GM23338 (cell line): ENCODE data around the gene PPM1L.

Source experiments
- CREB1 ChIP-seq: fragments of 250-450 bp; sonication (Bioruptor Pico); IDR thresholded peaks from 2 replicates; pipeline ENCODE4 v1.5.0; 2020; ENCODE audit warnings: low read depth, mild to moderate bottlenecking, moderate library complexity
- EZH2 ChIP-seq: fragments of 200-600 bp; sonication (generic); IDR thresholded peaks from one replicate; pipeline ENCODE4 v1.8.0; 2017; ENCODE audit warnings: antibody characterized with exemption, mild to moderate bottlenecking, low read depth; ENCODE audit not compliant: unreplicated experiment
- EZH2phosphoT487 ChIP-seq: fragments of 200-600 bp; sonication (generic); IDR thresholded peaks from one replicate; pipeline ENCODE4 v1.8.1; 2018; ENCODE audit warnings: antibody characterized with exemption; ENCODE audit not compliant: unreplicated experiment
- JUNB ChIP-seq: IDR thresholded peaks from one replicate; pipeline ENCODE4 v1.6.1; 2016; ENCODE audit warnings: antibody characterized with exemption; ENCODE audit not compliant: unreplicated experiment
- POLR2AphosphoS5 ChIP-seq: IDR thresholded peaks from 2 replicates; pipeline ENCODE4 v1.6.1; 2016; ENCODE audit warnings: antibody characterized with exemption, low read depth
- STAT1 ChIP-seq: IDR thresholded peaks from one replicate; pipeline ENCODE4 v1.6.1; 2016; ENCODE audit warnings: antibody characterized with exemption; ENCODE audit not compliant: unreplicated experiment
- ZNF114 ChIP-seq: fragments of 250-450 bp; sonication (Bioruptor Pico); IDR thresholded peaks from 2 replicates; pipeline ENCODE4 v1.5.0; 2020; ENCODE audit warnings: mild to moderate bottlenecking, moderate library complexity
- ZNF331 ChIP-seq: fragments of 250-450 bp; sonication (Bioruptor Pico); IDR thresholded peaks from 2 replicates; pipeline ENCODE4 v1.5.0; 2020; ENCODE audit warnings: low read depth, mild to moderate bottlenecking, moderate library complexity
- TF ChIP-seq, protein P1 (sequence below), 2 experiments: fragments of 200-600 bp in 1 of 2; sonication (generic) in 1 of 2; conservative IDR thresholded peaks; 2 replicates each; pipeline versions ENCODE4 v1.5.1 to v1.6.1; 2016 to 2017; ENCODE audit warnings: antibody characterized with exemption in 2 of 2, low read depth in 2 of 2, mild to moderate bottlenecking in 2 of 2, moderate library complexity in 1 of 2
- TF ChIP-seq, protein P2 (sequence below): IDR thresholded peaks from one replicate; pipeline ENCODE4 v1.6.1; 2018; ENCODE audit warnings: antibody characterized with exemption; ENCODE audit not compliant: unreplicated experiment
- TF ChIP-seq, protein P3 (sequence below): IDR thresholded peaks from 2 replicates; pipeline ENCODE4 v1.6.1; 2016; ENCODE audit warnings: antibody characterized with exemption
- TF ChIP-seq, protein P4 (sequence below): fragments of 250-450 bp; sonication (Bioruptor Pico); IDR thresholded peaks from 2 replicates; pipeline ENCODE4 v1.5.0; 2020; ENCODE audit warnings: mild to moderate bottlenecking, moderate library complexity

DNA sequence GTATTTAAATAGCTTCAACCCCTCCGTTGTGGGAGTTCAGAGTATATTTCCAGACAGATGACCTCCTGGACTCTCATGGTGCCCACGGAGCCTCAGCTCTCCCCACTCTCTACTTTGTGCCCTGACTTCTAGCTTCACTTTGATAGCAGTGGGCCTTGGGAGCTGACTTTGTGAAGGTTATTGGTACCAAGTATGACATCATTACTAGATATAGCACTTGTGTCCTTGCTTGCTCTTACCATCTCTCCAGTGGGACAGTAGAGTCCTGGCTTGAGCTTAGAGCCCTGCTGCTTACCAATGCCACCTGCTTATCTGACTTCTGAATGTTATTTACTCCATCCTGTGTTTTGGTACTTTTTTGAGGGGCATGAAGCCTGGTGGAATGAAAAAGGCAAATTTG, 53.4 kb downstream of the PPM1L start:
- TF ChIP-seq EZH2 = no peak
- TF ChIP-seq, protein P1, sequence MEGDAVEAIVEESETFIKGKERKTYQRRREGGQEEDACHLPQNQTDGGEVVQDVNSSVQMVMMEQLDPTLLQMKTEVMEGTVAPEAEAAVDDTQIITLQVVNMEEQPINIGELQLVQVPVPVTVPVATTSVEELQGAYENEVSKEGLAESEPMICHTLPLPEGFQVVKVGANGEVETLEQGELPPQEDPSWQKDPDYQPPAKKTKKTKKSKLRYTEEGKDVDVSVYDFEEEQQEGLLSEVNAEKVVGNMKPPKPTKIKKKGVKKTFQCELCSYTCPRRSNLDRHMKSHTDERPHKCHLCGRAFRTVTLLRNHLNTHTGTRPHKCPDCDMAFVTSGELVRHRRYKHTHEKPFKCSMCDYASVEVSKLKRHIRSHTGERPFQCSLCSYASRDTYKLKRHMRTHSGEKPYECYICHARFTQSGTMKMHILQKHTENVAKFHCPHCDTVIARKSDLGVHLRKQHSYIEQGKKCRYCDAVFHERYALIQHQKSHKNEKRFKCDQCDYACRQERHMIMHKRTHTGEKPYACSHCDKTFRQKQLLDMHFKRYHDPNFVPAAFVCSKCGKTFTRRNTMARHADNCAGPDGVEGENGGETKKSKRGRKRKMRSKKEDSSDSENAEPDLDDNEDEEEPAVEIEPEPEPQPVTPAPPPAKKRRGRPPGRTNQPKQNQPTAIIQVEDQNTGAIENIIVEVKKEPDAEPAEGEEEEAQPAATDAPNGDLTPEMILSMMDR (conservative IDR thresholded peaks at IDR 0.05; ENCODE audit: low read depth in 2 of 2) = no peak
- no peak for TF ChIP-seq POLR2AphosphoS5
- TF ChIP-seq EZH2phosphoT487 = no peak
- TF ChIP-seq JUNB = no peak
- TF ChIP-seq, protein P2, sequence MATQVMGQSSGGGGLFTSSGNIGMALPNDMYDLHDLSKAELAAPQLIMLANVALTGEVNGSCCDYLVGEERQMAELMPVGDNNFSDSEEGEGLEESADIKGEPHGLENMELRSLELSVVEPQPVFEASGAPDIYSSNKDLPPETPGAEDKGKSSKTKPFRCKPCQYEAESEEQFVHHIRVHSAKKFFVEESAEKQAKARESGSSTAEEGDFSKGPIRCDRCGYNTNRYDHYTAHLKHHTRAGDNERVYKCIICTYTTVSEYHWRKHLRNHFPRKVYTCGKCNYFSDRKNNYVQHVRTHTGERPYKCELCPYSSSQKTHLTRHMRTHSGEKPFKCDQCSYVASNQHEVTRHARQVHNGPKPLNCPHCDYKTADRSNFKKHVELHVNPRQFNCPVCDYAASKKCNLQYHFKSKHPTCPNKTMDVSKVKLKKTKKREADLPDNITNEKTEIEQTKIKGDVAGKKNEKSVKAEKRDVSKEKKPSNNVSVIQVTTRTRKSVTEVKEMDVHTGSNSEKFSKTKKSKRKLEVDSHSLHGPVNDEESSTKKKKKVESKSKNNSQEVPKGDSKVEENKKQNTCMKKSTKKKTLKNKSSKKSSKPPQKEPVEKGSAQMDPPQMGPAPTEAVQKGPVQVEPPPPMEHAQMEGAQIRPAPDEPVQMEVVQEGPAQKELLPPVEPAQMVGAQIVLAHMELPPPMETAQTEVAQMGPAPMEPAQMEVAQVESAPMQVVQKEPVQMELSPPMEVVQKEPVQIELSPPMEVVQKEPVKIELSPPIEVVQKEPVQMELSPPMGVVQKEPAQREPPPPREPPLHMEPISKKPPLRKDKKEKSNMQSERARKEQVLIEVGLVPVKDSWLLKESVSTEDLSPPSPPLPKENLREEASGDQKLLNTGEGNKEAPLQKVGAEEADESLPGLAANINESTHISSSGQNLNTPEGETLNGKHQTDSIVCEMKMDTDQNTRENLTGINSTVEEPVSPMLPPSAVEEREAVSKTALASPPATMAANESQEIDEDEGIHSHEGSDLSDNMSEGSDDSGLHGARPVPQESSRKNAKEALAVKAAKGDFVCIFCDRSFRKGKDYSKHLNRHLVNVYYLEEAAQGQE = no peak
- TF ChIP-seq, protein P3, sequence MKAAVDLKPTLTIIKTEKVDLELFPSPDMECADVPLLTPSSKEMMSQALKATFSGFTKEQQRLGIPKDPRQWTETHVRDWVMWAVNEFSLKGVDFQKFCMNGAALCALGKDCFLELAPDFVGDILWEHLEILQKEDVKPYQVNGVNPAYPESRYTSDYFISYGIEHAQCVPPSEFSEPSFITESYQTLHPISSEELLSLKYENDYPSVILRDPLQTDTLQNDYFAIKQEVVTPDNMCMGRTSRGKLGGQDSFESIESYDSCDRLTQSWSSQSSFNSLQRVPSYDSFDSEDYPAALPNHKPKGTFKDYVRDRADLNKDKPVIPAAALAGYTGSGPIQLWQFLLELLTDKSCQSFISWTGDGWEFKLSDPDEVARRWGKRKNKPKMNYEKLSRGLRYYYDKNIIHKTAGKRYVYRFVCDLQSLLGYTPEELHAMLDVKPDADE = no peak
- no peak for TF ChIP-seq CREB1 (CRISPR knock-in tag)
- no peak for TF ChIP-seq STAT1
- TF ChIP-seq ZNF331 (CRISPR knock-in tag) = no peak
- no peak for TF ChIP-seq ZNF114
- TF ChIP-seq, protein P4, sequence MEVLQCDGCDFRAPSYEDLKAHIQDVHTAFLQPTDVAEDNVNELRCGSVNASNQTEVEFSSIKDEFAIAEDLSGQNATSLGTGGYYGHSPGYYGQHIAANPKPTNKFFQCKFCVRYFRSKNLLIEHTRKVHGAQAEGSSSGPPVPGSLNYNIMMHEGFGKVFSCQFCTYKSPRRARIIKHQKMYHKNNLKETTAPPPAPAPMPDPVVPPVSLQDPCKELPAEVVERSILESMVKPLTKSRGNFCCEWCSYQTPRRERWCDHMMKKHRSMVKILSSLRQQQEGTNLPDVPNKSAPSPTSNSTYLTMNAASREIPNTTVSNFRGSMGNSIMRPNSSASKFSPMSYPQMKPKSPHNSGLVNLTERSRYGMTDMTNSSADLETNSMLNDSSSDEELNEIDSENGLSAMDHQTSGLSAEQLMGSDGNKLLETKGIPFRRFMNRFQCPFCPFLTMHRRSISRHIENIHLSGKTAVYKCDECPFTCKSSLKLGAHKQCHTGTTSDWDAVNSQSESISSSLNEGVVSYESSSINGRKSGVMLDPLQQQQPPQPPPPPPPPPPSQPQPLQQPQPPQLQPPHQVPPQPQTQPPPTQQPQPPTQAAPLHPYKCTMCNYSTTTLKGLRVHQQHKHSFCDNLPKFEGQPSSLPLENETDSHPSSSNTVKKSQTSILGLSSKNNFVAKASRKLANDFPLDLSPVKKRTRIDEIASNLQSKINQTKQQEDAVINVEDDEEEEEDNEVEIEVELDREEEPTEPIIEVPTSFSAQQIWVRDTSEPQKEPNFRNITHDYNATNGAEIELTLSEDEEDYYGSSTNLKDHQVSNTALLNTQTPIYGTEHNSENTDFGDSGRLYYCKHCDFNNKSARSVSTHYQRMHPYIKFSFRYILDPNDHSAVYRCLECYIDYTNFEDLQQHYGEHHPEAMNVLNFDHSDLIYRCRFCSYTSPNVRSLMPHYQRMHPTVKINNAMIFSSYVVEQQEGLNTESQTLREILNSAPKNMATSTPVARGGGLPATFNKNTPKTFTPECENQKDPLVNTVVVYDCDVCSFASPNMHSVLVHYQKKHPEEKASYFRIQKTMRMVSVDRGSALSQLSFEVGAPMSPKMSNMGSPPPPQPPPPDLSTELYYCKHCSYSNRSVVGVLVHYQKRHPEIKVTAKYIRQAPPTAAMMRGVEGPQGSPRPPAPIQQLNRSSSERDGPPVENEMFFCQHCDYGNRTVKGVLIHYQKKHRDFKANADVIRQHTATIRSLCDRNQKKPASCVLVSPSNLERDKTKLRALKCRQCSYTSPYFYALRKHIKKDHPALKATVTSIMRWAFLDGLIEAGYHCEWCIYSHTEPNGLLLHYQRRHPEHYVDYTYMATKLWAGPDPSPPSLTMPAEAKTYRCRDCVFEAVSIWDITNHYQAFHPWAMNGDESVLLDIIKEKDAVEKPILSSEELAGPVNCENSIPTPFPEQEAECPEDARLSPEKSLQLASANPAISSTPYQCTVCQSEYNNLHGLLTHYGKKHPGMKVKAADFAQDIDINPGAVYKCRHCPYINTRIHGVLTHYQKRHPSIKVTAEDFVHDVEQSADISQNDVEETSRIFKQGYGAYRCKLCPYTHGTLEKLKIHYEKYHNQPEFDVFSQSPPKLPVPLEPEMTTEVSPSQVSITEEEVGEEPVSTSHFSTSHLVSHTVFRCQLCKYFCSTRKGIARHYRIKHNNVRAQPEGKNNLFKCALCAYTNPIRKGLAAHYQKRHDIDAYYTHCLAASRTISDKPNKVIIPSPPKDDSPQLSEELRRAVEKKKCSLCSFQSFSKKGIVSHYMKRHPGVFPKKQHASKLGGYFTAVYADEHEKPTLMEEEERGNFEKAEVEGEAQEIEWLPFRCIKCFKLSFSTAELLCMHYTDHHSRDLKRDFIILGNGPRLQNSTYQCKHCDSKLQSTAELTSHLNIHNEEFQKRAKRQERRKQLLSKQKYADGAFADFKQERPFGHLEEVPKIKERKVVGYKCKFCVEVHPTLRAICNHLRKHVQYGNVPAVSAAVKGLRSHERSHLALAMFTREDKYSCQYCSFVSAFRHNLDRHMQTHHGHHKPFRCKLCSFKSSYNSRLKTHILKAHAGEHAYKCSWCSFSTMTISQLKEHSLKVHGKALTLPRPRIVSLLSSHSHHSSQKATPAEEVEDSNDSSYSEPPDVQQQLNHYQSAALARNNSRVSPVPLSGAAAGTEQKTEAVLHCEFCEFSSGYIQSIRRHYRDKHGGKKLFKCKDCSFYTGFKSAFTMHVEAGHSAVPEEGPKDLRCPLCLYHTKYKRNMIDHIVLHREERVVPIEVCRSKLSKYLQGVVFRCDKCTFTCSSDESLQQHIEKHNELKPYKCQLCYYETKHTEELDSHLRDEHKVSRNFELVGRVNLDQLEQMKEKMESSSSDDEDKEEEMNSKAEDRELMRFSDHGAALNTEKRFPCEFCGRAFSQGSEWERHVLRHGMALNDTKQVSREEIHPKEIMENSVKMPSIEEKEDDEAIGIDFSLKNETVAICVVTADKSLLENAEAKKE = no peak
